Tibial nerve (tissue), 4 donors: ENCODE results near the gene CXCR5. TPM values are rescaled to one million over a fixed set of nuclear protein-coding genes. Genes with fewer than 3 reads are reported as not detected.

Source experiments
- DNase-seq, 2 donors: peaks; one replicate each; pipeline ENCODE4 v3.0.0-alpha.2; 2019; ENCODE audit warnings: low spot score in 2 of 2
- H3K27ac ChIP-seq, 4 donors: fragments of 200-600 bp; sonication (generic) in 3 of 4; one replicate each; pipeline ENCODE4 v1.5.1; 2017 to 2019; ENCODE audit warnings: mild to moderate bottlenecking in 1 of 4
- H3K27me3 ChIP-seq, 2 donors: fragments of 200-600 bp; sonication (generic) in 1 of 2; one replicate each; pipeline versions ENCODE4 v1.5.1 to v1.6.0; 2017 to 2019
- H3K36me3 ChIP-seq, 3 donors: fragments of 200-600 bp; sonication (generic); one replicate each; pipeline ENCODE4 v1.5.1; 2018 to 2019
- H3K4me1 ChIP-seq, 4 donors: fragments of 200-600 bp; sonication (generic) in 3 of 4; one replicate each; pipeline ENCODE4 v1.5.1; 2017 to 2019
- H3K4me3 ChIP-seq, 4 donors: fragments of 200-600 bp; sonication (generic) in 3 of 4; one replicate each; pipeline ENCODE4 v1.5.1; 2017 to 2019; ENCODE audit warnings: mild to moderate bottlenecking in 1 of 4, moderate library complexity in 1 of 4
- H3K9me3 ChIP-seq, 4 donors: fragments of 200-600 bp; sonication (generic) in 3 of 4; one replicate each; pipeline ENCODE4 v1.5.1; 2017 to 2019
- CTCF ChIP-seq, 5 experiments: fragments of 200-600 bp in 3 of 5; fragments of 450-650 bp in 2 of 5; sonication (generic) in 3 of 5; IDR thresholded peaks; one replicate each; pipeline ENCODE4 v1.5.1; 2016 to 2019; ENCODE audit warnings: antibody characterized with exemption in 5 of 5, mild to moderate bottlenecking in 3 of 5, moderate library complexity in 2 of 5
- EP300 ChIP-seq, 2 donors: sonication (generic); formaldehyde crosslinking; IDR thresholded peaks; one replicate each; pipeline ENCODE4 v1.6.1; 2017; ENCODE audit warnings: antibody characterized with exemption in 2 of 2, mild to moderate bottlenecking in 1 of 2
- POLR2A ChIP-seq, 2 donors: fragments of 450-650 bp; IDR thresholded peaks; one replicate each; pipeline ENCODE4 v1.6.1; 2017; ENCODE audit warnings: antibody characterized with exemption in 2 of 2, mild to moderate bottlenecking in 2 of 2, moderate library complexity in 2 of 2
- WGBS, 2 donors: methylation state at CpG; one replicate each; pipeline ENCODE4 v1.1.5; 2018; 5-methylcytosine and 5-hydroxymethylcytosine counted together
- total RNA-seq, 4 donors: library from RNA; depleted of rRNA; stranded (reverse); fragments of >200 nt; gene quantifications; one replicate each; pipeline ENCODE4 v1.1.0, GENCODE V29; 2016

The CXCR5 gene
- total RNA-seq, 4 donors from 2014 or later: not detected

GRCh38 chr11:118918686-118919280, 35.1 kb downstream of the CXCR5 start:
- 4 to 27% methylated on average over 10 of the region's 13 CpGs for WGBS, 2 donors
- Histone ChIP-seq H3K27me3 (no peaks in the 10 kb centered on the region), H3K27ac (peak overlapping the region; percentile 88 to 97 (median 93)), H3K4me3 (peak overlapping the region; percentile 17 to 94 (median 30)), H3K9me3 (no peaks in the 10 kb centered on the region), H3K36me3 (no peaks in the 10 kb centered on the region), H3K4me1 (peaks cover 14 to 100% (median 97%) of the 10 kb centered on the region in 4 donors)
- TF ChIP-seq CTCF (IDR thresholded peaks at IDR 0.05) (no peak), EP300 (IDR thresholded peaks at IDR 0.05) (no peak), POLR2A (IDR thresholded peaks at IDR 0.05) (no peak)
- no peak for DNase-seq

- peak overlapping the region; percentile 88 to 97 (median 93) for H3K27ac ChIP-seq
- H3K36me3 ChIP-seq: no peaks in the 10 kb centered on the region
- H3K4me1 ChIP-seq: peaks cover 4 to 87% (median 75%) of the 10 kb centered on the region in 4 donors
- H3K9me3 ChIP-seq: no peaks in the 10 kb centered on the region
- 5 to 9% methylated on average over 13 of the region's 13 CpGs for WGBS, 2 donors
- no peaks in the 10 kb centered on the region for H3K27me3 ChIP-seq
- peak in 1 of 5 experiments; percentile 22 for TF ChIP-seq CTCF (IDR thresholded peaks at IDR 0.05)
- TF ChIP-seq POLR2A (IDR thresholded peaks at IDR 0.05): no peak
- peak in 1 of 2 donors; percentile 77 for TF ChIP-seq EP300 (IDR thresholded peaks at IDR 0.05)
- peak overlapping the region; percentile 73 to 94 (median 87) for H3K4me3 ChIP-seq
- peak; percentile 68 to 85 for DNase-seq
Observed at GRCh38 chr11:118921121-118921928, 37.6 kb downstream of the CXCR5 start.

GRCh38 chr11:118921929-118922744, 38.4 kb downstream of the CXCR5 start:
- peaks cover 4 to 87% (median 68%) of the 10 kb centered on the region in 4 donors for H3K4me1 ChIP-seq
- peak in 1 of 2 donors; percentile 59 for DNase-seq
- TF ChIP-seq POLR2A (IDR thresholded peaks at IDR 0.05) (peak in 1 of 2 donors; percentile 41), CTCF (IDR thresholded peaks at IDR 0.05) (no peak), EP300 (IDR thresholded peaks at IDR 0.05) (peak in 1 of 2 donors; percentile 83)

GRCh38 chr11:118922745-118923627, 39.3 kb downstream of the CXCR5 start:
- Histone ChIP-seq H3K4me1 (peaks cover 4 to 87% (median 67%) of the 10 kb centered on the region in 4 donors), H3K4me3 (peak overlapping the region; percentile 73 to 94 (median 87)), H3K36me3 (no peaks in the 10 kb centered on the region), H3K27ac (peak overlapping the region; percentile 88 to 97 (median 93)), H3K27me3 (no peaks in the 10 kb centered on the region), H3K9me3 (no peaks in the 10 kb centered on the region)
- no peak for DNase-seq
- TF ChIP-seq CTCF (IDR thresholded peaks at IDR 0.05) (no peak), EP300 (IDR thresholded peaks at IDR 0.05) (no peak), POLR2A (IDR thresholded peaks at IDR 0.05) (no peak)
- WGBS, 2 donors: 33 to 35% methylated on average over 9 of the region's 9 CpGs

More at GRCh38 chr11:118921929-118922744, 38.4 kb downstream of the CXCR5 start:
- no peaks in the 10 kb centered on the region for H3K9me3 ChIP-seq
- WGBS, 2 donors: 11% methylated on average over 17 of the region's 20 CpGs; no CpG with 5 or more reads in 1 of the 2 donors
- H3K27ac ChIP-seq: peak overlapping the region; percentile 88 to 97 (median 93)
- peak overlapping the region; percentile 73 to 94 (median 87) for H3K4me3 ChIP-seq
- no peaks in the 10 kb centered on the region for H3K36me3 ChIP-seq
- no peaks in the 10 kb centered on the region for H3K27me3 ChIP-seq
